ENCODE results near the gene STAB1.

DNA sequence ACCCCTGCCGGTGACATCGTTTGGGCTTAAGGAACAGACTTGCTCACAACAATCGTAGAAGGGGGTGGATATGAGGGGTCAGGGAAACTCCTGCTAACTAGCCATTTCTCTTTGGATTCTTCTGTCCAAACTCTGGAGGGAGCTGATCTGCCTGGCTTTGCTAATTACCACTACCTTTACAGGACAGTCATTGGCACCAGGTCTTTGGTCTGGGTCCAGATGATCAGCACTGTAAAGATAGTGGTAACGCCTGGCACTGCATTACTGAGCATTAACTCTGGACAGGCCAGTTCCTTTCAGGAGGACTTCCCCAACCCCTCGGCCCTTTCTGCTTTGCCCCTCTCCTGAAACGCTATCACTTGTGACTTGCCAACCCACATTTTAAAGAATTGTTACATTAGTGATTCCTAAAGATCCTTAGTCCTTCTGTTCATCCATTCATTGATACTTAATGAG is 42.1 kb downstream of the STAB1 start:
- TF ChIP-seq, protein P1, sequence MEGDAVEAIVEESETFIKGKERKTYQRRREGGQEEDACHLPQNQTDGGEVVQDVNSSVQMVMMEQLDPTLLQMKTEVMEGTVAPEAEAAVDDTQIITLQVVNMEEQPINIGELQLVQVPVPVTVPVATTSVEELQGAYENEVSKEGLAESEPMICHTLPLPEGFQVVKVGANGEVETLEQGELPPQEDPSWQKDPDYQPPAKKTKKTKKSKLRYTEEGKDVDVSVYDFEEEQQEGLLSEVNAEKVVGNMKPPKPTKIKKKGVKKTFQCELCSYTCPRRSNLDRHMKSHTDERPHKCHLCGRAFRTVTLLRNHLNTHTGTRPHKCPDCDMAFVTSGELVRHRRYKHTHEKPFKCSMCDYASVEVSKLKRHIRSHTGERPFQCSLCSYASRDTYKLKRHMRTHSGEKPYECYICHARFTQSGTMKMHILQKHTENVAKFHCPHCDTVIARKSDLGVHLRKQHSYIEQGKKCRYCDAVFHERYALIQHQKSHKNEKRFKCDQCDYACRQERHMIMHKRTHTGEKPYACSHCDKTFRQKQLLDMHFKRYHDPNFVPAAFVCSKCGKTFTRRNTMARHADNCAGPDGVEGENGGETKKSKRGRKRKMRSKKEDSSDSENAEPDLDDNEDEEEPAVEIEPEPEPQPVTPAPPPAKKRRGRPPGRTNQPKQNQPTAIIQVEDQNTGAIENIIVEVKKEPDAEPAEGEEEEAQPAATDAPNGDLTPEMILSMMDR (optimal IDR thresholded peaks at IDR 0.05 in 1 of 3, IDR thresholded peaks at IDR 0.05 in 1 of 3, conservative IDR thresholded peaks at IDR 0.05 in 1 of 3; ENCODE audit: extremely low read depth in 1 of 3, insufficient read depth in 2 of 3, low read length in 3 of 3), result no peak
- TF ChIP-seq EZH2 (IDR thresholded peaks at IDR 0.05; ENCODE audit: low read length), result no peak
